Lower leg skin (tissue), 4 donors: Measurements from ENCODE around the gene ESYT3. TPM values are rescaled to one million over a fixed set of nuclear protein-coding genes. Genes with fewer than 3 reads are reported as not detected.

Experiments used
- DNase-seq, 2 donors: peaks; one replicate each; pipeline ENCODE4 v3.0.0-alpha.2; 2019; ENCODE audit warnings: low spot score in 2 of 2
- H3K4me3 ChIP-seq: fragments of 200-600 bp; sonication (generic); 2 replicates; pipeline ENCODE4 v1.5.1; 2017; ENCODE audit warnings: mild to moderate bottlenecking, low read depth; ENCODE audit not compliant: poor library complexity, severe bottlenecking
- POLR2A ChIP-seq, 2 donors: fragments of 450-650 bp; IDR thresholded peaks; one replicate each; pipeline ENCODE4 v1.6.1; 2016 to 2017; ENCODE audit warnings: antibody characterized with exemption in 2 of 2, mild to moderate bottlenecking in 1 of 2, moderate library complexity in 1 of 2
- WGBS, 2 donors: methylation state at CpG; one replicate each; pipeline ENCODE4 v1.1.5; 2018; 5-methylcytosine and 5-hydroxymethylcytosine counted together
- intact Hi-C: fragments of 100-400 bp; cut with DNase I; formaldehyde crosslinking; loops from one replicate; pipeline ENCODE4 v1.15.0; 2023; ENCODE audit warnings: low total_unique reads
- total RNA-seq, 4 donors: library from RNA; depleted of rRNA; stranded (reverse); fragments of >200 nt; gene quantifications; one replicate each; pipeline ENCODE4 v1.1.0, GENCODE V29; 2016
- TF ChIP-seq, protein P1 (sequence below), 3 donors: fragments of 450-650 bp; IDR thresholded peaks; one replicate each; pipeline ENCODE4 v1.5.1; 2016; ENCODE audit warnings: antibody characterized with exemption in 3 of 3, mild to moderate bottlenecking in 3 of 3, moderate library complexity in 2 of 3

ESYT3 gene, protein sequence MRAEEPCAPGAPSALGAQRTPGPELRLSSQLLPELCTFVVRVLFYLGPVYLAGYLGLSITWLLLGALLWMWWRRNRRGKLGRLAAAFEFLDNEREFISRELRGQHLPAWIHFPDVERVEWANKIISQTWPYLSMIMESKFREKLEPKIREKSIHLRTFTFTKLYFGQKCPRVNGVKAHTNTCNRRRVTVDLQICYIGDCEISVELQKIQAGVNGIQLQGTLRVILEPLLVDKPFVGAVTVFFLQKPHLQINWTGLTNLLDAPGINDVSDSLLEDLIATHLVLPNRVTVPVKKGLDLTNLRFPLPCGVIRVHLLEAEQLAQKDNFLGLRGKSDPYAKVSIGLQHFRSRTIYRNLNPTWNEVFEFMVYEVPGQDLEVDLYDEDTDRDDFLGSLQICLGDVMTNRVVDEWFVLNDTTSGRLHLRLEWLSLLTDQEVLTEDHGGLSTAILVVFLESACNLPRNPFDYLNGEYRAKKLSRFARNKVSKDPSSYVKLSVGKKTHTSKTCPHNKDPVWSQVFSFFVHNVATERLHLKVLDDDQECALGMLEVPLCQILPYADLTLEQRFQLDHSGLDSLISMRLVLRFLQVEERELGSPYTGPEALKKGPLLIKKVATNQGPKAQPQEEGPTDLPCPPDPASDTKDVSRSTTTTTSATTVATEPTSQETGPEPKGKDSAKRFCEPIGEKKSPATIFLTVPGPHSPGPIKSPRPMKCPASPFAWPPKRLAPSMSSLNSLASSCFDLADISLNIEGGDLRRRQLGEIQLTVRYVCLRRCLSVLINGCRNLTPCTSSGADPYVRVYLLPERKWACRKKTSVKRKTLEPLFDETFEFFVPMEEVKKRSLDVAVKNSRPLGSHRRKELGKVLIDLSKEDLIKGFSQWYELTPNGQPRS
- total RNA-seq: 10 to 100 TPM; 44.5 to 59.5 (median 47.1) TPM

DNA sequence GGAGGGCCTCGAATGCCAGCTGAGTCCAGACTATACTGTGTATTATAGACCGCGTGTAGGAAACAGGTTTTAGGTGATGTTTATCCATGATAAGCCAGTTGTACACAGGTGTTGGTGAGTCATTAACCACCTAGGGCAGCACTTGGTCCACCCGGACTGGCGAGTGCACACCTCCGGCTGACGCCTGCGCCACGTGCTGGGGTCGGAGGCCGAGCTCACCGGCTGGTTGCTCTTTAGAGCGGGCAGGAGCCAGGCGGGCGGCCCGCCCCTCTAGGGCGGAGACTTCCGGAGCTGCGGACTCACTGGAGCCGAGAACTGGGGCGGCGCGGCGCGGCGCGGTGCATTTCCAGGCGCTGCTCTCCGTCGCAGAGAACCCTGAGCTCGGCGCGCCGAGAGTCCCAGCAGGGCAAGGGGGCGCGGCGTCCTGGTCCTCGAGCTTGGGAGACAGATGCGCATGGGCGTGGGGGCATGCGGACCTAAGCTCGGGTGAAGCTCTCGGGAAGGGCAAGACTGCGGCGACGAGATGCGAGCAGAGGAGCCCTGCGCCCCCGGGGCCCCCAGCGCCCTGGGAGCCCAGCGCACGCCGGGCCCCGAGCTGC lies at the start of gene ESYT3:
Gene ESYT3 (plus strand): TSS at position 341 of the 599 bp plus-strand sequence. CDS start 183 bp downstream, at position 524.
- TF ChIP-seq POLR2A (IDR thresholded peaks at IDR 0.05): no peak
- TF ChIP-seq, protein P1, sequence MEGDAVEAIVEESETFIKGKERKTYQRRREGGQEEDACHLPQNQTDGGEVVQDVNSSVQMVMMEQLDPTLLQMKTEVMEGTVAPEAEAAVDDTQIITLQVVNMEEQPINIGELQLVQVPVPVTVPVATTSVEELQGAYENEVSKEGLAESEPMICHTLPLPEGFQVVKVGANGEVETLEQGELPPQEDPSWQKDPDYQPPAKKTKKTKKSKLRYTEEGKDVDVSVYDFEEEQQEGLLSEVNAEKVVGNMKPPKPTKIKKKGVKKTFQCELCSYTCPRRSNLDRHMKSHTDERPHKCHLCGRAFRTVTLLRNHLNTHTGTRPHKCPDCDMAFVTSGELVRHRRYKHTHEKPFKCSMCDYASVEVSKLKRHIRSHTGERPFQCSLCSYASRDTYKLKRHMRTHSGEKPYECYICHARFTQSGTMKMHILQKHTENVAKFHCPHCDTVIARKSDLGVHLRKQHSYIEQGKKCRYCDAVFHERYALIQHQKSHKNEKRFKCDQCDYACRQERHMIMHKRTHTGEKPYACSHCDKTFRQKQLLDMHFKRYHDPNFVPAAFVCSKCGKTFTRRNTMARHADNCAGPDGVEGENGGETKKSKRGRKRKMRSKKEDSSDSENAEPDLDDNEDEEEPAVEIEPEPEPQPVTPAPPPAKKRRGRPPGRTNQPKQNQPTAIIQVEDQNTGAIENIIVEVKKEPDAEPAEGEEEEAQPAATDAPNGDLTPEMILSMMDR (IDR thresholded peaks at IDR 0.05): no peak
- peak within 1 kb of the TSS; percentile 41 for H3K4me3 ChIP-seq
- 0 to 4% methylated on average over 7 to 14 of the region's 54 CpGs for WGBS, 2 donors
- intact Hi-C loops: no loop called here
- peak; percentile 64 to 94 for DNase-seq

DNA sequence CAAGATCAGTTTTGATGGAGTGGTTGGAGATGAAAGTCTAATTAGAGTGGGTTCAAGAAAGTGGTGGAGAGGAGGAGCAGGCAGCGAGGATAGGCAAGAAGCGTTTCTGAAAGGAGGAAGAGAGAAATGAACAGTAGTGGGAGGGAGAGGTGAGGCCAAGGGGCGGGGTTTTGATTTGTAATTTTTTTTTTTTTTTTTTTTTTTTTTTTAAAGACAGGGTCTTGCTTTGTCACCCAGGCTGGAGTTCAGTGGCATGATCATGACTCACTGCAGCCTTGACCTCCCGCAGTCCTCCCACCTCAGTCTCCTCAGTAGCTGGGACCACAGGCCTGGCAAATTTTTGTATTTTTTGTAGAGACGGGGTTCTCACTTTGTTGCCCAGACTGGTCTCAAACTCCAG lies 49.4 kb upstream of the ESYT3 start:
- no peak for DNase-seq

DNA sequence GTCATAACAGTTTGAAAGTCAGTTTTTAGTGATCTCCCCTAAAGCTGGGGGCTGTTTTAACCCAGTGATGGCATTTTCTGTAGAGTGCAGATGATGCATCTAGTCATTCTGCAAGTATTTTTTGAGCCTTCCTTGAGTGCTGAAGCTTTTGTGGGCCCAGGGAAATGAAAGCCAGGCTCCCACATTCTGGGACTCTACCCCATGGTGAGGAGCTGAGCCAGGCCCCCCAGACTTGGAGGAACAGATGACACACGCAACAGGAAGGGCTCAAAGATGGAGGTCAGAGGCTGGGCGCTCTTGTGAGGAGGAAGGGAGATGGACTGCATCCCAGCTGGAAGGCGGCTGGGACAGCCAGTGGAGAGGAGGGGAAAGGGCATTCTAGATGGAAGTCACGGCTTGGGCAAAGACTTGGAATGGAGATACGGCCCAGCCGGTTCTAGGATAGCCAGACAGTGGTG lies 45.2 kb upstream of the ESYT3 start:
- H3K4me3 ChIP-seq: no peak overlapping the region
- no peak for DNase-seq
- TF ChIP-seq, protein P1 (IDR thresholded peaks at IDR 0.05): no peak
- no peak for TF ChIP-seq POLR2A (IDR thresholded peaks at IDR 0.05)
- 80 to 89% methylated on average over 6 of the region's 6 CpGs for WGBS, 2 donors
- intact Hi-C loops: no loop called here

More for the DNA sequence above, 49.4 kb upstream of the ESYT3 start:
- 91 to 94% methylated on average over 5 of the region's 5 CpGs for whole genome bisulfite sequencing, 2 donors
- intact Hi-C loops: no loop called here
- no peak overlapping the region for H3K4me3 ChIP-seq
- TF ChIP-seq POLR2A (IDR thresholded peaks at IDR 0.05): no peak
- TF ChIP-seq, protein P1 (IDR thresholded peaks at IDR 0.05): no peak

DNA sequence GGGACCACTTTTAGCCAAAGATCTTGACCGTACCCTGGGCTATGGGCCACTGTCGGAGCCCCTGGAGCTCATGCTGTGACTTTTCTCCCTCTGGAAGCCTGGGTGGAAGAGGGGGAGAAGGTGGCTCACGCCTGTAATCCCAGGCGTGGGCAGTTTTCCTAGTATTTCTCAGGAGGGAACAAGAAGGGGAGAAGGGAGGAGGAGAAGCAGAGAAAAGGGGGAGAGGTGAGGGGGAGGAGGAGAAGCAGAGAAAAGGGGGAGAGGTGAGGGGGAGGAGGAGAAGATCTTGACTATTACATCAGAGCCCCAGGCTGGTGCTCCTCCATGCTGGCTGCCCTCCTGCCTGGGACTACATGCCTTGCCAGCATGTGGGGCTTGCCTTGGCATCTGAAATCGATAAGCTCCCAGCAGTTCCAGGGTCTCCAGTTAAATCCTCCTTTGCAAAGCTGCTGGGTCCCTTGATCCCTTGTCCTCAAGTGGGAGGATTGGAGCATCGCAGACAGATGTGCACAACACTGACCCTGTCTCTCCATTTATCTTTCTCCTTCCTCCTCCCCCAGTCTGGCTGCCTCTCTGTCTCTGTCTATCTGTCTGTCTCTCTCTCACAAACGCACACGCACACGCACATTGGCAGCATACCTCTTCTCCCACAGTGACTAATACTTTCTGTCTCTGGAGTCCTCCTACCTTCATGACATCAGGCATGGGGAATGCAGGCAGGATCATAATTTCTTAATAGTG lies 44.4 kb upstream of the ESYT3 start:
- no peak for DNase-seq
- 44 to 50% methylated on average over 9 of the region's 9 CpGs for WGBS, 2 donors
- intact Hi-C loops: no loop called here
- TF ChIP-seq, protein P1 (IDR thresholded peaks at IDR 0.05): no peak
- no peak for TF ChIP-seq POLR2A (IDR thresholded peaks at IDR 0.05)
- H3K4me3 ChIP-seq: no peak overlapping the region

DNA sequence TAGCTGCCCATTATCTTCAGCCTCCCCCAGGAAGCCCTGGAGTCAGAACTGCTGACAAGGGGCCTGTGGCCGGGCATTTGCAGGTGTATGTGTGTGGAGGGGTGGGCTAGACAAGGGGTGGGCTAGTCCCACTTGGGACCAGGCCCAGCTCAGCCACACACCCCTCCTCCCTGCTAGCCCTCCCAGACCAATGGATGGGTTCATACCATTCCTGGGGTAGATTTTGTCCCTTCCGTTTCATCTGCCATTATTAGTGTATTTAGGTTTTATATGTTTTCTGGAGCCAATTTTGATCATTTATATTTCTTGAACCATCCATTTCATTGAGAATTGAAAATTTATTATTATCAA lies 43.9 kb upstream of the ESYT3 start:
- intact Hi-C loops: no loop called here
- 69 to 75% methylated on average over 2 of the region's 2 CpGs for WGBS, 2 donors
- DNase-seq: no peak
- no peak overlapping the region for H3K4me3 ChIP-seq
- TF ChIP-seq, protein P1 (IDR thresholded peaks at IDR 0.05): no peak
- TF ChIP-seq POLR2A (IDR thresholded peaks at IDR 0.05): no peak
